GM12878 (cell line): ENCODE data around the gene ATP10A. TPM values are rescaled to one million over a fixed set of nuclear protein-coding genes. Genes with fewer than 3 reads are reported as not detected.

Source experiments
- ATAC-seq: fragments of 200-7000 bp; cut with Tn5 transposase; 3 replicates; pipeline ENCODE4 v1.9.1; 2020; ENCODE audit warnings: mild to moderate bottlenecking, moderate library complexity
- BruUV-seq: library from RNA; stranded (reverse); fragments of 400-500 nt; replicated peaks from 2 replicates; lab custom pipeline; 2021; lab: Mats Ljungman, UMichigan
- CTCF ChIA-PET: fragments of 300-600 bp; sonication (Branson Sonifier 250); formaldehyde crosslinking; extraction: SDS; loops from one replicate; lab custom pipeline; 2021; ENCODE audit warnings: inconsistent platforms; lab: Yijun Ruan, JAX
- POLR2A ChIA-PET: fragments of 350-600 bp; formaldehyde crosslinking; extraction: SDS; loops from one replicate; lab custom pipeline; 2021; ENCODE audit warnings: inconsistent platforms; lab: Charles Lee
- RAD21 ChIA-PET: fragments of 300-600 bp; sonication (Branson Sonifier 250); formaldehyde crosslinking; loops from one replicate; lab custom pipeline; 2023; ENCODE audit warnings: antibody characterized with exemption; ENCODE audit not compliant: unreplicated experiment; lab: Charles Lee
- SMC1A ChIA-PET: fragments of 300-600 bp; sonication (Branson Sonifier 250); formaldehyde crosslinking; loops from one replicate; lab custom pipeline; 2023; ENCODE audit not compliant: unreplicated experiment, uncharacterized antibody; lab: Charles Lee
- DNase-seq: peaks from one replicate; pipeline ENCODE4 v3.0.0-alpha.2; 2011; ENCODE audit warnings: low read depth, low spot score
- FAIRE-seq: peaks from 3 replicates; lab custom pipeline; 2011; peaks lifted over from hg19 to GRCh38; lab: Jason Lieb, UNC
- H2AFZ ChIP-seq: 2 replicates; pipeline ENCODE4 v1.6.0; 2011; ENCODE audit warnings: low read depth, low read length, control low read depth; ENCODE audit not compliant: control insufficient read depth
- H3K27ac ChIP-seq: 2 replicates; pipeline ENCODE4 v1.5.1; 2011; ENCODE audit warnings: control low read depth; ENCODE audit not compliant: control insufficient read depth, insufficient read depth
- H3K27me3 ChIP-seq, 2 experiments: replicated peaks in 1 of 2; 2 replicates each; pipeline versions ENCODE4 v1.6.0 to v1.6.1; 2011; ENCODE audit warnings: low read length in 1 of 2; ENCODE audit not compliant: control insufficient read depth in 2 of 2, insufficient read depth in 2 of 2
- H3K36me3 ChIP-seq, 2 experiments: 2 replicates each; pipeline ENCODE4 v1.5.1; 2011; ENCODE audit warnings: low read length in 1 of 2; ENCODE audit not compliant: control insufficient read depth in 2 of 2, insufficient read depth in 2 of 2
- H3K4me1 ChIP-seq: 2 replicates; pipeline ENCODE4 v1.6.1; 2011; ENCODE audit warnings: mild to moderate bottlenecking, low read length, moderate library complexity, mixed read lengths; ENCODE audit not compliant: control insufficient read depth, insufficient read depth
- H3K4me2 ChIP-seq: 2 replicates; pipeline ENCODE4 v1.6.0; 2011; ENCODE audit warnings: control low read depth; ENCODE audit not compliant: control insufficient read depth, insufficient read depth
- H3K4me3 ChIP-seq: fragments of 200-600 bp; sonication (generic); 2 replicates; pipeline ENCODE4 v1.5.1; 2016
- H3K79me2 ChIP-seq: 2 replicates; pipeline ENCODE4 v1.6.0; 2011; ENCODE audit warnings: low read length; ENCODE audit not compliant: control insufficient read depth, insufficient read depth
- H3K9ac ChIP-seq: 2 replicates; pipeline ENCODE4 v1.8.0; 2011; ENCODE audit warnings: low read length, control low read depth, mixed read lengths; ENCODE audit not compliant: control insufficient read depth, insufficient read depth
- H3K9me3 ChIP-seq: replicated peaks from 3 replicates; pipeline ENCODE4 v1.5.1; 2011; ENCODE audit warnings: mild to moderate bottlenecking, low read length; ENCODE audit not compliant: control insufficient read depth, insufficient read depth
- H4K20me1 ChIP-seq: 2 replicates; pipeline ENCODE4 v1.6.0; 2011; ENCODE audit not compliant: control insufficient read depth, insufficient read depth
- BMI1 ChIP-seq: fragments of 450-650 bp; IDR thresholded peaks from 2 replicates; pipeline ENCODE4 v1.6.1; 2016; ENCODE audit warnings: mild to moderate bottlenecking, moderate library complexity, borderline replicate concordance
- CHD2 ChIP-seq: IDR thresholded peaks from 2 replicates; pipeline ENCODE4 v1.6.1; 2011; ENCODE audit warnings: low read depth, low read length, improper control_type of control experiment, borderline replicate concordance
- FOXK2 ChIP-seq: fragments of 450-650 bp; IDR thresholded peaks from 2 replicates; pipeline ENCODE4 v1.6.1; 2017; ENCODE audit warnings: mild to moderate bottlenecking, moderate library complexity
- GATAD2B ChIP-seq: fragments of 450-650 bp; conservative IDR thresholded peaks from 2 replicates; pipeline ENCODE4 v1.6.1; 2017; ENCODE audit warnings: low read depth, mild to moderate bottlenecking, moderate library complexity
- KDM1A ChIP-seq: fragments of 200-600 bp; sonication (generic); IDR thresholded peaks from 2 replicates; pipeline ENCODE4 v1.6.1; 2016; ENCODE audit warnings: borderline replicate concordance
- NFXL1 ChIP-seq: fragments of 450-650 bp; IDR thresholded peaks from 2 replicates; pipeline ENCODE4 v1.6.1; 2017; ENCODE audit warnings: antibody characterized with exemption, mild to moderate bottlenecking, borderline replicate concordance
- SMAD1 ChIP-seq: fragments of 450-650 bp; IDR thresholded peaks from 2 replicates; pipeline ENCODE4 v1.6.1; 2018; ENCODE audit warnings: mild to moderate bottlenecking, low read depth; ENCODE audit not compliant: partially characterized antibody
- TBL1XR1 ChIP-seq: IDR thresholded peaks from 2 replicates; pipeline ENCODE4 v1.6.1; 2012; ENCODE audit warnings: low read depth, low read length, improper control_type of control experiment
- WGBS: methylation state at CpG from one replicate; pipeline ENCODE4 v1.1.6; 2016; ENCODE audit warnings: low lambda C conversion rate; ENCODE audit not compliant: insufficient replicate concordance, insufficient coverage; ENCODE audit errors: missing lambda C conversion rate; 5-methylcytosine and 5-hydroxymethylcytosine counted together
- in situ Hi-C: fragments of 300-500 bp; cut with MboI; formaldehyde crosslinking; loops from 9 replicates; pipeline ENCODE4 v1.14.3; 2018; ENCODE audit warnings: mixed read lengths
- intact Hi-C: fragments of 100-400 bp; cut with micrococcal nuclease; formaldehyde crosslinking; loops from one replicate; pipeline ENCODE4 v1.14.2; 2022; ENCODE audit not compliant: unreplicated experiment
- polyA plus RNA-seq, 11 experiments: library from polyadenylated mRNA; depleted of rRNA in 4 of 11; unstranded in 6 of 11; stranded (reverse) in 5 of 11; fragments of >200 nt; fragmentation: Nextera tagmentation in 4 of 11; fragmentation: Illumina TruSeq in 1 of 11; extraction: Ambion mirVana in 4 of 11; extraction: Trizol in 1 of 11; gene quantifications; 1 replicate in 1 of 11; 2 replicates in 10 of 11; pipeline versions ENCODE4 v1.2.1 to v1.2.3, GENCODE V29; 2011 to 2016; ENCODE audit warnings: inconsistent platforms in 2 of 11, missing spikeins in 2 of 11, low read depth in 1 of 11
- total RNA-seq, 4 experiments: library from RNA; depleted of rRNA in 3 of 4; stranded (reverse); fragments of >200 nt in 3 of 4; fragmentation: Illumina TruSeq in 1 of 4; extraction: Trizol in 1 of 4; gene quantifications; 2 replicates each; pipeline versions ENCODE4 v1.2.1 to v1.2.3, GENCODE V29; 2013 to 2021
- TF ChIP-seq, protein P1 (sequence below): IDR thresholded peaks from 2 replicates; pipeline ENCODE4 v1.6.1; 2012; ENCODE audit warnings: low read length, inconsistent platforms

ATP10A gene
- total and polyA plus RNA-seq, 10 of the 15 experiments (the other 5 are each of a cell fraction or from before 2014, with no cell fraction given) = 0.04 to 1.5 (median 0.31) TPM; not detected in 2

DNA sequence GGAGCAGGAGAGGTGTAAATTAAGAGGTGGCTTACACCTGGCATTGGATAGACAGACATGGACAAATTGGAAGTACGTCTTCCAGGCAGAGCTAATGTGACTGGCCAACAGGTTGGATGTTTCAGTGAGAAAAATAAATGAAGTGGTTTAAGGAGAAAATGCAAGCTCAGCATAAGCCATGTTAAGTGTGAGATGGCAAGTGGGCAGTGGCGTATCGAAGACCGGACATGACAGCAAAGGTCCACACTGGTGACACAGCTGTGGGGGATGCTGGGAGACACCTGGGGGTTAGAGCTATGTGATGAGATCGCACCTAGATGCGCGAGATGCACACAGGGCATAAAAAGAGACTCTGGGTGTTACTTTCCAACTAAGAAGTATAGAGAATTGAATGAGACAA lies 3.7 kb upstream of the ATP10A start:
- H3K9ac ChIP-seq = no peak overlapping the region
- no TSS peak for BruUV-seq
- no peak overlapping the region for H2AFZ ChIP-seq
- no peak for TF ChIP-seq FOXK2
- TF ChIP-seq GATAD2B = no peak
- TF ChIP-seq KDM1A = no peak
- no peak for TF ChIP-seq NFXL1
- TF ChIP-seq, protein P1, sequence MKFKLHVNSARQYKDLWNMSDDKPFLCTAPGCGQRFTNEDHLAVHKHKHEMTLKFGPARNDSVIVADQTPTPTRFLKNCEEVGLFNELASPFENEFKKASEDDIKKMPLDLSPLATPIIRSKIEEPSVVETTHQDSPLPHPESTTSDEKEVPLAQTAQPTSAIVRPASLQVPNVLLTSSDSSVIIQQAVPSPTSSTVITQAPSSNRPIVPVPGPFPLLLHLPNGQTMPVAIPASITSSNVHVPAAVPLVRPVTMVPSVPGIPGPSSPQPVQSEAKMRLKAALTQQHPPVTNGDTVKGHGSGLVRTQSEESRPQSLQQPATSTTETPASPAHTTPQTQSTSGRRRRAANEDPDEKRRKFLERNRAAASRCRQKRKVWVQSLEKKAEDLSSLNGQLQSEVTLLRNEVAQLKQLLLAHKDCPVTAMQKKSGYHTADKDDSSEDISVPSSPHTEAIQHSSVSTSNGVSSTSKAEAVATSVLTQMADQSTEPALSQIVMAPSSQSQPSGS = no peak
- no peak for TF ChIP-seq SMAD1
- no peak for TF ChIP-seq TBL1XR1
- no peak for TF ChIP-seq CHD2
- no peak for TF ChIP-seq BMI1
- FAIRE-seq (no peak), DNase-seq (no peak), ATAC-seq (no peak)
- intact Hi-C loops (no loop called here), in situ Hi-C loops (loop anchor here (10.0 kb wide), 1 partner anchor 172 kb away; no protein-coding TSS in a partner anchor)
- H3K79me2 ChIP-seq = no peaks in the 10 kb centered on the region
- H3K36me3 ChIP-seq = no peaks in the 10 kb centered on the region
- H3K27ac ChIP-seq = no peak overlapping the region
- RAD21 ChIA-PET = no interaction called here
- H3K4me1 ChIP-seq = no peaks in the 10 kb centered on the region
- H3K9me3 ChIP-seq = no peaks in the 10 kb centered on the region; the same call in 2 of the 3 replicates
- H4K20me1 ChIP-seq = no peaks in the 10 kb centered on the region
- POLR2A ChIA-PET = no interaction called here
- WGBS = 82% methylated on average over 7 of the region's 7 CpGs
- no peaks in the 10 kb centered on the region for H3K27me3 ChIP-seq
- H3K4me2 ChIP-seq = no peak overlapping the region
- CTCF ChIA-PET = no interaction called here
- H3K4me3 ChIP-seq = no peak overlapping the region
- SMC1A ChIA-PET = no interaction called here
